HEK293 (cell line): ENCODE measurements around the gene RALGAPA2.

ENCODE experiments used
- CTCF ChIP-seq: fragments of 450-650 bp; formaldehyde crosslinking; IDR thresholded peaks from 2 replicates; pipeline ENCODE4 v1.5.1; 2016; ENCODE audit warnings: missing biosample characterization, missing genetic modification characterization
- EGR2 ChIP-seq: fragments of 450-650 bp; formaldehyde crosslinking; IDR thresholded peaks from 2 replicates; pipeline ENCODE4 v1.5.1; 2016; ENCODE audit warnings: low read depth, missing biosample characterization, missing genetic modification characterization
- GLIS1 ChIP-seq: fragments of 450-650 bp; formaldehyde crosslinking; IDR thresholded peaks from 2 replicates; pipeline ENCODE4 v1.5.1; 2016; ENCODE audit warnings: missing biosample characterization, missing genetic modification characterization
- HOXA7 ChIP-seq: sonication (generic); formaldehyde crosslinking; IDR thresholded peaks from 2 replicates; pipeline ENCODE4 v1.8.1; 2022; ENCODE audit warnings: missing genetic modification reagents, borderline replicate concordance
- KLF16 ChIP-seq: fragments of 450-650 bp; formaldehyde crosslinking; IDR thresholded peaks from 2 replicates; pipeline ENCODE4 v1.5.1; 2017; ENCODE audit warnings: missing biosample characterization, missing genetic modification characterization
- PBX3 ChIP-seq: sonication (generic); formaldehyde crosslinking; IDR thresholded peaks from 2 replicates; pipeline ENCODE4 v1.8.1; 2022; ENCODE audit warnings: mild to moderate bottlenecking, moderate library complexity, missing genetic modification reagents
- YY1 ChIP-seq: fragments of 450-650 bp; formaldehyde crosslinking; IDR thresholded peaks from 2 replicates; pipeline ENCODE4 v1.5.1; 2018; ENCODE audit warnings: missing biosample characterization, missing genetic modification characterization
- ZNF146 ChIP-seq: fragments of 450-650 bp; formaldehyde crosslinking; IDR thresholded peaks from 2 replicates; pipeline ENCODE4 v1.5.1; 2016; ENCODE audit warnings: missing biosample characterization, missing genetic modification characterization
- ZNF174 ChIP-seq: fragments of 450-650 bp; formaldehyde crosslinking; IDR thresholded peaks from 2 replicates; pipeline ENCODE4 v1.5.0; 2017; ENCODE audit warnings: missing biosample characterization, mild to moderate bottlenecking, missing genetic modification characterization
- ZNF19 ChIP-seq: fragments of 450-650 bp; formaldehyde crosslinking; IDR thresholded peaks from 2 replicates; pipeline ENCODE4; 2016; ENCODE audit warnings: missing biosample characterization, missing genetic modification characterization, low read depth
- ZNF223 ChIP-seq: fragments of 450-650 bp; formaldehyde crosslinking; IDR thresholded peaks from 2 replicates; pipeline ENCODE4 v1.5.1; 2016; ENCODE audit warnings: missing biosample characterization, missing genetic modification characterization
- ZNF549 ChIP-seq: fragments of 450-650 bp; IDR thresholded peaks from 2 replicates; pipeline ENCODE4 v1.5.1; 2018; ENCODE audit warnings: missing biosample characterization, missing genetic modification characterization, mild to moderate bottlenecking, inconsistent platforms, moderate library complexity
- ZNF580 ChIP-seq: fragments of 450-650 bp; formaldehyde crosslinking; IDR thresholded peaks from 2 replicates; pipeline ENCODE4 v1.5.1; 2016; ENCODE audit warnings: missing biosample characterization, missing genetic modification characterization
- TF ChIP-seq, protein P1 (sequence below): fragments of 450-650 bp; formaldehyde crosslinking; IDR thresholded peaks from 2 replicates; pipeline ENCODE4 v1.5.1; 2016; ENCODE audit warnings: missing biosample characterization, missing genetic modification characterization, borderline replicate concordance

- no peak for TF ChIP-seq PBX3
- TF ChIP-seq CTCF (tag by site-specific recombination): no peak
- no peak for TF ChIP-seq ZNF19
- no peak for TF ChIP-seq ZNF223 (tag by site-specific recombination)
- no peak for TF ChIP-seq YY1 (tag by site-specific recombination)
- no peak for TF ChIP-seq KLF16
- TF ChIP-seq EGR2: no peak
- TF ChIP-seq GLIS1: no peak
- no peak for TF ChIP-seq ZNF580
- TF ChIP-seq, protein P1, sequence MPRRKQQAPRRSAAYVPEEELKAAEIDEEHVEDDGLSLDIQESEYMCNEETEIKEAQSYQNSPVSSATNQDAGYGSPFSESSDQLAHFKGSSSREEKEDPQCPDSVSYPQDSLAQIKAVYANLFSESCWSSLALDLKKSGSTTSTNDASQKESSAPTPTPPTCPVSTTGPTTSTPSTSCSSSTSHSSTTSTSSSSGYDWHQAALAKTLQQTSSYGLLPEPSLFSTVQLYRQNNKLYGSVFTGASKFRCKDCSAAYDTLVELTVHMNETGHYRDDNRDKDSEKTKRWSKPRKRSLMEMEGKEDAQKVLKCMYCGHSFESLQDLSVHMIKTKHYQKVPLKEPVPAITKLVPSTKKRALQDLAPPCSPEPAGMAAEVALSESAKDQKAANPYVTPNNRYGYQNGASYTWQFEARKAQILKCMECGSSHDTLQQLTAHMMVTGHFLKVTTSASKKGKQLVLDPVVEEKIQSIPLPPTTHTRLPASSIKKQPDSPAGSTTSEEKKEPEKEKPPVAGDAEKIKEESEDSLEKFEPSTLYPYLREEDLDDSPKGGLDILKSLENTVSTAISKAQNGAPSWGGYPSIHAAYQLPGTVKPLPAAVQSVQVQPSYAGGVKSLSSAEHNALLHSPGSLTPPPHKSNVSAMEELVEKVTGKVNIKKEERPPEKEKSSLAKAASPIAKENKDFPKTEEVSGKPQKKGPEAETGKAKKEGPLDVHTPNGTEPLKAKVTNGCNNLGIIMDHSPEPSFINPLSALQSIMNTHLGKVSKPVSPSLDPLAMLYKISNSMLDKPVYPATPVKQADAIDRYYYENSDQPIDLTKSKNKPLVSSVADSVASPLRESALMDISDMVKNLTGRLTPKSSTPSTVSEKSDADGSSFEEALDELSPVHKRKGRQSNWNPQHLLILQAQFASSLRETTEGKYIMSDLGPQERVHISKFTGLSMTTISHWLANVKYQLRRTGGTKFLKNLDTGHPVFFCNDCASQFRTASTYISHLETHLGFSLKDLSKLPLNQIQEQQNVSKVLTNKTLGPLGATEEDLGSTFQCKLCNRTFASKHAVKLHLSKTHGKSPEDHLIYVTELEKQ (tag by site-specific recombination): no peak
- TF ChIP-seq ZNF146 (tag by site-specific recombination): no peak
- no peak for TF ChIP-seq ZNF174
- no peak for TF ChIP-seq HOXA7 (CRISPR knock-in tag)
- no peak for TF ChIP-seq ZNF549
These were observed 23.9 kb upstream of the RALGAPA2 start for GRCh38 chr20:20736303-20736702.
